Measurements from ENCODE around the gene KIF12. TPM values are rescaled to one million over a fixed set of nuclear protein-coding genes. Genes with fewer than 3 reads are reported as not detected.

The KIF12 gene
- total RNA-seq, 2 experiments from 2014 or later: not detected

- H3K4me3 ChIP-seq (ENCODE audit: low read length): no peak overlapping the region
- Mint-ChIP-seq H3K9me3 (peaks cover 6% of the 10 kb centered on the region), H3K36me3 (ENCODE audit: low read depth) (no peaks in the 10 kb centered on the region), H3K27me3 (peaks cover 30% of the 10 kb centered on the region), H3K4me3 (no peak overlapping the region), H3K4me1 (ENCODE audit: low read depth) (no peaks in the 10 kb centered on the region), H3K27ac (no peak overlapping the region)
- H3K27ac ChIP-seq (ENCODE audit: low read depth in 1 of 2, low read length in 2 of 2): no peak overlapping the region
- DNase-seq (no peak), ATAC-seq (ENCODE audit: poor library complexity) (no peak)
- intact Hi-C loops (cut with DNase I, micrococcal nuclease): no loop called here
- CTCF ChIA-PET: no interaction called here
- POLR2A ChIA-PET: no interaction called here
- no peaks in the 10 kb centered on the region for H3K36me3 ChIP-seq (ENCODE audit: insufficient read depth, low read length)
- H3K4me1 ChIP-seq (ENCODE audit: insufficient read depth, low read length): peaks cover 5% of the 10 kb centered on the region
- peaks cover 6 to 14% of the 10 kb centered on the region in 2 experiments for H3K27me3 ChIP-seq (ENCODE audit: control insufficient read depth in 1 of 2, insufficient read depth in 2 of 2, low read length in 2 of 2)
- TF ChIP-seq CTCF (IDR thresholded peaks at IDR 0.05): no peak
- H3K9me3 ChIP-seq (ENCODE audit: control insufficient read depth in 1 of 2, insufficient read depth in 1 of 2, low read length in 2 of 2): peaks cover 0 to 5% of the 10 kb centered on the region in 2 experiments
These were observed 3.4 kb upstream of the KIF12 start for GRCh38 chr9:114102484-114102883.

- no peak for TF ChIP-seq CTCF (IDR thresholded peaks at IDR 0.05)
- CTCF ChIA-PET: interaction anchor here (0.9 kb wide), 1 partner anchor 18 kb away, joined by 3 read pairs; no protein-coding TSS in a partner anchor
- H3K9me3 Mint-ChIP-seq: peaks cover 6% of the 10 kb centered on the region
- H3K27ac Mint-ChIP-seq: no peak overlapping the region
- peaks cover 49% of the 10 kb centered on the region for H3K27me3 Mint-ChIP-seq
- Histone ChIP-seq H3K27ac (ENCODE audit: low read depth in 1 of 2, low read length in 2 of 2) (no peak overlapping the region), H3K27me3 (ENCODE audit: control insufficient read depth in 1 of 2, insufficient read depth in 2 of 2, low read length in 2 of 2) (peaks cover 25 to 26% of the 10 kb centered on the region in 2 experiments), H3K4me1 (ENCODE audit: insufficient read depth, low read length) (peaks cover 6% of the 10 kb centered on the region), H3K9me3 (ENCODE audit: control insufficient read depth in 1 of 2, insufficient read depth in 1 of 2, low read length in 2 of 2) (peaks cover 0 to 9% of the 10 kb centered on the region in 2 experiments), H3K4me3 (ENCODE audit: low read length) (no peak overlapping the region), H3K36me3 (ENCODE audit: insufficient read depth, low read length) (no peaks in the 10 kb centered on the region)
- POLR2A ChIA-PET: no interaction called here
- intact Hi-C loops (cut with DNase I, micrococcal nuclease): no loop called here
- ATAC-seq (ENCODE audit: poor library complexity) (no peak), DNase-seq (no peak)
- H3K4me1 Mint-ChIP-seq (ENCODE audit: low read depth): peaks cover 9% of the 10 kb centered on the region
- no peak overlapping the region for H3K4me3 Mint-ChIP-seq
- H3K36me3 Mint-ChIP-seq (ENCODE audit: low read depth): no peaks in the 10 kb centered on the region
These were observed 1.4 kb upstream of the KIF12 start for GRCh38 chr9:114100536-114100935.

GRCh38 chr9:114099669-114100270 lies 678 bp upstream of the KIF12 start:
- Mint-ChIP-seq H3K9me3 (peaks cover 6% of the 10 kb centered on the region), H3K4me3 (no peak overlapping the region), H3K36me3 (ENCODE audit: low read depth) (no peaks in the 10 kb centered on the region), H3K27me3 (peaks cover 56% of the 10 kb centered on the region), H3K4me1 (ENCODE audit: low read depth) (peaks cover 9% of the 10 kb centered on the region), H3K27ac (no peak overlapping the region)
- Histone ChIP-seq H3K27ac (ENCODE audit: low read depth in 1 of 2, low read length in 2 of 2) (no peak overlapping the region), H3K36me3 (ENCODE audit: insufficient read depth, low read length) (no peaks in the 10 kb centered on the region), H3K9me3 (ENCODE audit: control insufficient read depth in 1 of 2, insufficient read depth in 1 of 2, low read length in 2 of 2) (peaks cover 0 to 9% of the 10 kb centered on the region in 2 experiments), H3K4me1 (ENCODE audit: insufficient read depth, low read length) (peaks cover 6% of the 10 kb centered on the region), H3K4me3 (ENCODE audit: low read length) (no peak overlapping the region), H3K27me3 (ENCODE audit: control insufficient read depth in 1 of 2, insufficient read depth in 2 of 2, low read length in 2 of 2) (peaks cover 26 to 30% of the 10 kb centered on the region in 2 experiments)
- intact Hi-C loops (cut with DNase I, micrococcal nuclease): no loop called here
- ChIA-PET CTCF (interaction anchor here (0.9 to 1.2 kb wide), 3 partner anchors 8 to 17 kb away, joined by 3 read pairs; no protein-coding TSS in a partner anchor), POLR2A (no interaction called here)
- DNase-seq (no peak), ATAC-seq (ENCODE audit: poor library complexity) (no peak)
- no peak for TF ChIP-seq CTCF (IDR thresholded peaks at IDR 0.05)
